Activated naive CD4-positive, alpha-beta T cell treated with anti-CD3 and anti-CD28 coated beads, Interleukin-2, amount 50 U/mL, for 24 hours (primary cell): Measurements from ENCODE around the gene EXOC4.

Source experiments
- H3K27ac Mint-ChIP-seq: one replicate; pipeline ENCODE4 v1.8.0; 2021; ENCODE audit warnings: mild to moderate bottlenecking, mixed read lengths
- H3K27me3 Mint-ChIP-seq: one replicate; pipeline ENCODE4 v1.8.0; 2021; ENCODE audit warnings: mixed read lengths
- H3K36me3 Mint-ChIP-seq: one replicate; pipeline ENCODE4 v1.8.0; 2021; ENCODE audit warnings: mixed read lengths
- H3K4me1 Mint-ChIP-seq: one replicate; pipeline ENCODE4 v1.8.0; 2021; ENCODE audit warnings: mixed read lengths
- H3K4me3 Mint-ChIP-seq: one replicate; pipeline ENCODE4 v1.8.0; 2021; ENCODE audit warnings: mild to moderate bottlenecking, mixed read lengths
- H3K9me3 Mint-ChIP-seq: one replicate; pipeline ENCODE4 v1.8.0; 2021; ENCODE audit warnings: mixed read lengths

EXOC4 gene

DNA sequence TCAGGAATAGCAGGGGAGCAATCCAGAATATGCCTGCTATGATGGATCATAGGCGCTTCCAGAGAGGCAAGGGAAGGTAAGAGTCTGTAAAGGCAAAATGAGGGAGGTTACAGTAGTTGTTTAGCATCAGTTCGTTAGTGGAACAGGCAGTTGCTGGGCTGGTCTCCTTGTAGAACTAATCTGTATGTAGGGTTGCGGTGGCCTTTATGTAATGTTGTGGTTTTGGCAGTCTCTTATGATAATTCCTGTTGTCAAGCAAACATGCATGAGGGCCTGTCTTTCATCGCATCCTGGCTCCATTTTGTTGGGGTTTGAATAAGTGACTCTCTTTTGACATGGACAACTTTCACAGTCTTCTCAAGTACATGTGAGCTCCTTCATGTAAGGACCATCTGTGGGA is 446.5 kb downstream of the EXOC4 start:
- no peaks in the 10 kb centered on the region for H3K9me3 Mint-ChIP-seq
- no peaks in the 10 kb centered on the region for H3K27me3 Mint-ChIP-seq
- peaks cover 16% of the 10 kb centered on the region for H3K36me3 Mint-ChIP-seq
- no peak overlapping the region for H3K27ac Mint-ChIP-seq
- peaks cover 23% of the 10 kb centered on the region for H3K4me1 Mint-ChIP-seq
- H3K4me3 Mint-ChIP-seq: no peak overlapping the region

DNA sequence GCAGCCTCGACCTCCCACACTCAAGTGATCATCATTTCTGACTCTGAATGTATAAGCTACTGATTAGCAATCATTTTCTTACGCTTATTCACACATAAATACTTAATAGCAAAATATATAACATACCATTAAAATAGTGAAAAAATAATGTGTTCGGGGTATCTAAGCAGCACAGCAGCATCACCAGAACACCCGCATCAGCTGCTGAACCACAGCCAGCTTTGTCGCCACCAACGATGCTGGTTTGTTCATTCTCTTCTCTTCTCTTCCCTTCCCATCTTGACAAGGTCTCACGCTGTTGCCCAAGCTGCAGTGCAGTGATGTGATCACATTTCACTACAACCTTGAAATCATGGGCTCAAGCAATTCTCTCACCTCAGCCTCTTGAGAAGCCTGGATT is 449.2 kb downstream of the EXOC4 start:
- Mint-ChIP-seq H3K9me3 (no peaks in the 10 kb centered on the region), H3K4me1 (peaks cover 11% of the 10 kb centered on the region), H3K27ac (no peak overlapping the region)

GRCh38 chr7:133702960-133703359 is 450.1 kb downstream of the EXOC4 start:
- H3K27me3 Mint-ChIP-seq: no peaks in the 10 kb centered on the region
- peaks cover 11% of the 10 kb centered on the region for H3K4me1 Mint-ChIP-seq
- no peaks in the 10 kb centered on the region for H3K9me3 Mint-ChIP-seq
- no peak overlapping the region for H3K4me3 Mint-ChIP-seq
- no peak overlapping the region for H3K27ac Mint-ChIP-seq
- peaks cover 18% of the 10 kb centered on the region for H3K36me3 Mint-ChIP-seq

More for the DNA sequence above, 449.2 kb downstream of the EXOC4 start:
- Mint-ChIP-seq H3K36me3 (peaks cover 16% of the 10 kb centered on the region), H3K4me3 (no peak overlapping the region), H3K27me3 (no peaks in the 10 kb centered on the region)

- H3K36me3 Mint-ChIP-seq: peaks cover 19% of the 10 kb centered on the region
- H3K4me1 Mint-ChIP-seq: peaks cover 7% of the 10 kb centered on the region
- no peaks in the 10 kb centered on the region for H3K27me3 Mint-ChIP-seq
- no peak overlapping the region for H3K27ac Mint-ChIP-seq
- H3K9me3 Mint-ChIP-seq: no peaks in the 10 kb centered on the region
- H3K4me3 Mint-ChIP-seq: no peak overlapping the region
These were observed 450.7 kb downstream of the EXOC4 start for GRCh38 chr7:133703547-133703946.

DNA sequence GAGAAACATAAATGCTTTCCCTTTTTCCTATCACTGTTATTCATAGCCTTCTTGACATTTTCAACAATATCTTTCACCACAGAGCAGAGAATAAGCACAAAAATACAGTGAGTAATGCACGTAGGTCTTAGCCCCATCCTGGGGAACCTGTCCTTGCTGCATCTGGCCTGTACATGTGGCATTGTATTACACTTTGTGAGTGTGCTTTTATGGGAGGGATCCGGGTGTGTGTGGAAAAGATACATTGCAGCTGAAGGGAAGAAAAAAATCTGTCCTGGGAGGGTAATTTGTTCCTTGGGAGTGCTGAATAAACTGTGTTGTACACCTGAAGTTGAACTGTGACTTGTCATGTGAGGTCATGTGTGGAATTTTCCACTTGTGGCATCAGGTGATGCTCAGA is 451.6 kb downstream of the EXOC4 start:
- Mint-ChIP-seq H3K9me3 (no peaks in the 10 kb centered on the region), H3K27ac (no peak overlapping the region), H3K4me1 (no peaks in the 10 kb centered on the region), H3K4me3 (no peak overlapping the region), H3K36me3 (peaks cover 19% of the 10 kb centered on the region), H3K27me3 (no peaks in the 10 kb centered on the region)

GRCh38 chr7:133705596-133705995 is 452.7 kb downstream of the EXOC4 start:
- no peaks in the 10 kb centered on the region for H3K27me3 Mint-ChIP-seq
- no peak overlapping the region for H3K4me3 Mint-ChIP-seq
- no peaks in the 10 kb centered on the region for H3K9me3 Mint-ChIP-seq
- H3K4me1 Mint-ChIP-seq: no peaks in the 10 kb centered on the region
- peaks cover 19% of the 10 kb centered on the region for H3K36me3 Mint-ChIP-seq
- no peak overlapping the region for H3K27ac Mint-ChIP-seq

- no peaks in the 10 kb centered on the region for H3K27me3 Mint-ChIP-seq
- no peaks in the 10 kb centered on the region for H3K9me3 Mint-ChIP-seq
- no peak overlapping the region for H3K4me3 Mint-ChIP-seq
- peaks cover 21% of the 10 kb centered on the region for H3K36me3 Mint-ChIP-seq
- H3K27ac Mint-ChIP-seq: no peak overlapping the region
- H3K4me1 Mint-ChIP-seq: no peaks in the 10 kb centered on the region
These were observed 453.1 kb downstream of the EXOC4 start for GRCh38 chr7:133706016-133706415.

DNA sequence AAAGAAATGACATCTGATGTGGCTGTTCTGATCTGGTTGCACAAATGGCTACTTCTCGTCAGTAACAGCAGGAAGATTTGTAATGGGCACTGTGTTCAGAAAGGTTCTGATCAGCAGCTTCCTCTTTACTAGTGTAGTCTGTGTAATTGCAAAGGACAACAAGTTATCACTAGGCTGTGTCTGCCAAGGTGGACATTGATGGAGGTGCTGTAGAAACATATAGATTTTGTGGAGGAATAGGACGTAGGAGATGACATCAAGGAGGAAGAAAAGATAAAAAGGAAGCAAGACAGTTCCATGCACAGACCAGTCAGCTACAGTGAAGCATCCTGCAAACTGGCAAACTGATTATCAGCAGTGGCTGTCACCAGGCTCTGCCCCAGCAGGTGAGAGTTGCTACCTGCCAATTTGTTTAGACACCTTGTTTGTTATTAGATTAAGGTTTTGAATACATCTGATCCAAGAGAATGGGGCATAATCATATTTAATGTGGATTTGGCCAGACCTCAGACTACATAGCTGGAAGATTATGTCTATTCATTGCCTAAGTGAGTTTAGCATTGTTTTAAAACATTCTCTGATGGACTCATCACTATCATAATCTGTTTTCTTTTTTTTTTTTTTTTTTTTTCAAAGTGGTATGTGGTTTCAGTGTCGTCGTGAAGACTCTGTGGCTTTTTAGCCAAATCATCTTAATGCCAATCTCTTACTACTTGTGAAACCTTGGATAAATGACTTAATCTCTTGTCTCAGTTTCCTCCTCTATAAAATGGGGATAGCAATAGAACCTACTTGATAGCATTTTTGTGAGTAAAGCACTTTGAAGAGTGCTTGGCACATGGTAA is 456.4 kb downstream of the EXOC4 start:
- Mint-ChIP-seq H3K4me1 (no peaks in the 10 kb centered on the region), H3K4me3 (no peak overlapping the region), H3K27me3 (no peaks in the 10 kb centered on the region), H3K27ac (no peak overlapping the region), H3K36me3 (peaks cover 18% of the 10 kb centered on the region), H3K9me3 (no peaks in the 10 kb centered on the region)

DNA sequence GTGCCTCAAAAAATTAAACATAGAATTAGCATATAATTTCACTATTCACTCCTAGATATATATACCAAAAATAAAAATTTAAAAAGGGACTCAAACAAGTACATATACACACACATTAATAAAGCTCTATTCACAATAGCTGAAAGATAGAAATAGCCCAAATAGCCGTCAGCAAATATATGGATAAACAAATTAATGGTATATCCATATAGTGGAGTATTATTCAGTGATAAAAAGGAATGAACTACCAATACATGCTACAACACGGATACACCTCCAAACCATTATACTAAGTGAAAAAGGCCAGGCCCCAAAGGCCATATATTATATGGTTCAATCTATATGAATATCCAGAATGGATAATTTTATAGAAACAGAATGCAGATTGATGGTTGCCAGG is 459.7 kb downstream of the EXOC4 start:
- no peak overlapping the region for H3K27ac Mint-ChIP-seq
- no peaks in the 10 kb centered on the region for H3K27me3 Mint-ChIP-seq
- H3K36me3 Mint-ChIP-seq: peaks cover 15% of the 10 kb centered on the region
- no peaks in the 10 kb centered on the region for H3K9me3 Mint-ChIP-seq
- H3K4me3 Mint-ChIP-seq: no peak overlapping the region
- no peaks in the 10 kb centered on the region for H3K4me1 Mint-ChIP-seq

DNA sequence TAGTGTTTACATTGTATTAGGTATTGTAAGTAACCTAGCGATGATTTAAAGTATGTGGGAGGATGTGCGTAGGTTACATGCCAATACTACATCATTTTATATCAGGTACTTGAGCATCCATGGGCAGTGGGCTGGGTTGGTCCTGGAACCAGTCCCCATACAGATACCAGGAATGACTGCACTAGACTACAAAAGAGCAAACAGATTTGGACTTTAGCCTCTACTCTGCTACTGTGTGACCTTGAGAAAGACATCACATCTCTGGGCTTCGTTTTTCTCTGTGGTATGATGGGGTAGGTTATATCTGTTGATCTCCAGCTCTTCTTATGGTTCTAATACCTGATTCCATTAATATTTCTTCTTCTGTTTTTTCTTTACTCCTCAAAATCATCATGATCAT is 461.8 kb downstream of the EXOC4 start:
- Mint-ChIP-seq H3K4me3 (no peak overlapping the region), H3K9me3 (no peaks in the 10 kb centered on the region), H3K4me1 (no peaks in the 10 kb centered on the region), H3K27ac (no peak overlapping the region), H3K27me3 (no peaks in the 10 kb centered on the region), H3K36me3 (peaks cover 20% of the 10 kb centered on the region)

GRCh38 chr7:133718131-133718530 is 465.3 kb downstream of the EXOC4 start:
- H3K36me3 Mint-ChIP-seq: peaks cover 17% of the 10 kb centered on the region
- H3K4me3 Mint-ChIP-seq: no peak overlapping the region
- no peaks in the 10 kb centered on the region for H3K4me1 Mint-ChIP-seq
- H3K9me3 Mint-ChIP-seq: no peaks in the 10 kb centered on the region
- no peaks in the 10 kb centered on the region for H3K27me3 Mint-ChIP-seq
- H3K27ac Mint-ChIP-seq: no peak overlapping the region

DNA sequence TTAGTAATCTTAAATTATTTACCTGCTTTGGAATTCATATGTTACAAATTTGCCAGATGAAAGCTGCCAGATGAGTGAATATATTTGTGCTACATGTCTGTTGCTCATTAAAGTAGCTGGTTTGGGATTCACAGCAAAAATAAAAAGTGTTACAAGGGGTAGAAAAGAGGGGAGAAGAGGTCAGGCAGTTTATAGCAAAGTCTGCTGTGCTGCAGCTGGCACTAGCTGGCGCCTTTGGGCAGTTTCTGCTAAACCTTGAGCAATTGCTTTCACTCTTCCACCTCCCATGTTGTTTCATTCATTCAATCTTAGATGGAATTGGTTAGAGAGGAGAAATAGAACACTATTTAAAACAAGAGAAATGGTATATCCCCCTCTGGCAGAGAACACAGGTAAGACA is 470.2 kb downstream of the EXOC4 start:
- no peaks in the 10 kb centered on the region for H3K9me3 Mint-ChIP-seq
- no peak overlapping the region for H3K27ac Mint-ChIP-seq
- H3K27me3 Mint-ChIP-seq: no peaks in the 10 kb centered on the region
- no peak overlapping the region for H3K4me3 Mint-ChIP-seq
- H3K4me1 Mint-ChIP-seq: no peaks in the 10 kb centered on the region
- H3K36me3 Mint-ChIP-seq: peaks cover 12% of the 10 kb centered on the region

- H3K36me3 Mint-ChIP-seq: peaks cover 10% of the 10 kb centered on the region
- H3K27me3 Mint-ChIP-seq: no peaks in the 10 kb centered on the region
- H3K4me3 Mint-ChIP-seq: no peak overlapping the region
These were observed 471.3 kb downstream of the EXOC4 start for GRCh38 chr7:133724148-133724547.

GRCh38 chr7:133724694-133725093 is 471.8 kb downstream of the EXOC4 start:
- Mint-ChIP-seq H3K4me1 (no peaks in the 10 kb centered on the region), H3K9me3 (no peaks in the 10 kb centered on the region), H3K4me3 (no peak overlapping the region), H3K27me3 (no peaks in the 10 kb centered on the region), H3K36me3 (peaks cover 10% of the 10 kb centered on the region), H3K27ac (no peak overlapping the region)

More at GRCh38 chr7:133724148-133724547, 471.3 kb downstream of the EXOC4 start:
- no peaks in the 10 kb centered on the region for H3K9me3 Mint-ChIP-seq
- no peaks in the 10 kb centered on the region for H3K4me1 Mint-ChIP-seq
- H3K27ac Mint-ChIP-seq: no peak overlapping the region

DNA sequence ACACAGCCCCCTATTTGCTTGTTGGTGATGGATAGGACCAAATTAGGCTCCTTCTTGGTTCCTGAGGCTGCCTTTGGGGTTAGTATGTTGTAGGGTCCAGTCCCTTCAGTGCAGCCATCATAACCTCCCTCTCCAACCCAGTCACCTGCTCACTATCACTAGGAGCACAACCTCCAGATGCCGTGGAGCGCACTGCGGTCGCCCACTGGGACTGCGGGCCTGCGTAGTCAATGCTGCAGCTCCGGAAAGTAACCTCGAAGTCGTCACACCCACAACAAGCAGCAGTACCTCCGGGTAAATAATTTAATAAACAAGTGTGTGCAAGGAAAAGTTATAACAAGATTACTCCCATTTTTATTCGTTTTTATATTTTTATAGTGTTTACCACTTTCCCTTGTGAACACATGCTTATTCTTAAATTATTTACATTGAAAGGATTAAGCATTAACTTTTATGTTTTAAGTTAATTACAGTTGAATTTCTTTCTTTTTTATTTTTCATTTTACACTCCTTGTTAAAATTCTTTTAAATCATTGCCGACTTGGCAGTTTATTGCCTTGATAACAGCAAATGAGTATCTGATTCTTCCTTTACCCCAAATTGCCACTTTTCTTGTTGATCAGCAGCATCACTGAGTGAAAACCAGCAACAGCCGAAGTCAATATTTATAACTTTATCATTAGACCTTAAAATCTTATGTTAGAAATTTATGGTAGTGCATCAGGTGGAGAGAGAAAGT is 474.8 kb downstream of the EXOC4 start:
- H3K36me3 Mint-ChIP-seq: peaks cover 22% of the 10 kb centered on the region
- no peak overlapping the region for H3K27ac Mint-ChIP-seq
- H3K27me3 Mint-ChIP-seq: no peaks in the 10 kb centered on the region
- H3K4me1 Mint-ChIP-seq: no peaks in the 10 kb centered on the region
- H3K9me3 Mint-ChIP-seq: peaks cover 5% of the 10 kb centered on the region
- H3K4me3 Mint-ChIP-seq: no peak overlapping the region

DNA sequence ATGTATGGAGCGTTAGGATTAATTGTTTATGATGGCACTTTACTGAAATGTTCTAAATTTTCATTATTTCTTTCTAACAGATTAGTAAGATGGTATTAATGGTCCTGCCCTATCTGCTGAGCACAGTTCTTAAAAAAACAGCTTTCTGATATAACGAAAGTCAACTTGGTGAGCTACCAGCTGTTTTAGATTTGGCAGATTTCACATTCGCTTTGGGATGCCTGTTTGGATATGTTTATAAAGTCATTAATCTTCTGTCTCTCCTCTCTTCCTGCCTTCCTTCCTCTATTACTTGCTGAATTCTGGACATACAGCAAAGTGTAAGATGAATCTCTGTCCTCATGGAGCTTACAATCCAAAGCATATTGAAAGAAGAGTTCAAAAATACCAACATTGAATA is 477.5 kb downstream of the EXOC4 start:
- H3K4me3 Mint-ChIP-seq: no peak overlapping the region
- no peaks in the 10 kb centered on the region for H3K27me3 Mint-ChIP-seq
- peaks cover 18% of the 10 kb centered on the region for H3K36me3 Mint-ChIP-seq
- H3K4me1 Mint-ChIP-seq: no peaks in the 10 kb centered on the region
- peaks cover 5% of the 10 kb centered on the region for H3K9me3 Mint-ChIP-seq
- H3K27ac Mint-ChIP-seq: no peak overlapping the region
